B cell (primary cell): Measurements from ENCODE around the gene GP1BB. TPM values are rescaled to one million over a fixed set of nuclear protein-coding genes. Genes with fewer than 3 reads are reported as not detected.
A peak's percentile ranks its signal among the peaks of the same experiment; 100 is the strongest.

Experiments used
- ATAC-seq: fragments of 200-7000 bp; cut with Tn5 transposase; one replicate; pipeline ENCODE4 v1.10.0; 2021; ENCODE audit warnings: low read depth, mild to moderate bottlenecking, moderate number of reproducible peaks, moderate library complexity
- CTCF ChIA-PET: fragments of 350-600 bp; sonication (Branson Sonifier 250); formaldehyde crosslinking; loops from one replicate; lab custom pipeline; 2021; ENCODE audit warnings: antibody characterized with exemption, inconsistent platforms; lab: Charles Lee
- POLR2A ChIA-PET: fragments of 350-600 bp; sonication (Branson Sonifier 250); formaldehyde crosslinking; loops from one replicate; lab custom pipeline; 2021; ENCODE audit warnings: antibody characterized with exemption; lab: Charles Lee
- DNase-seq: peaks from one replicate; pipeline ENCODE4 v3.0.0; 2013
- H2AFZ ChIP-seq: 2 replicates; pipeline ENCODE4 v1.6.1; 2012; ENCODE audit warnings: mild to moderate bottlenecking, low read depth, low read length; ENCODE audit not compliant: insufficient read depth, poor library complexity, severe bottlenecking
- H3K27ac ChIP-seq, 2 donors: 1 replicate in 1 of 2; 2 replicates in 1 of 2; pipeline ENCODE4 v1.5.1; 2012 to 2013; ENCODE audit warnings: low read length in 2 of 2, mild to moderate bottlenecking in 2 of 2, moderate library complexity in 1 of 2
- H3K27me3 ChIP-seq, 4 experiments: fragments of 200-600 bp in 1 of 4; sonication (generic) in 1 of 4; replicated peaks in 1 of 4; 1 replicate in 2 of 4; 2 replicates in 2 of 4; pipeline versions ENCODE4 v1.6.1 to v1.7.0; 2013 to 2016; ENCODE audit warnings: low read length in 3 of 4, mild to moderate bottlenecking in 2 of 4, mixed read lengths in 1 of 4, moderate library complexity in 1 of 4; ENCODE audit not compliant: insufficient read depth in 4 of 4, control insufficient read depth in 3 of 4; ENCODE audit errors: control extremely low read depth in 1 of 4
- H3K36me3 ChIP-seq, 2 experiments: replicated peaks in 1 of 2; 1 replicate in 1 of 2; 2 replicates in 1 of 2; pipeline versions ENCODE4 v1.6.1 to v1.7.1; 2013; ENCODE audit warnings: low read length in 1 of 2; ENCODE audit not compliant: insufficient read depth in 2 of 2, control insufficient read depth in 1 of 2; ENCODE audit errors: control extremely low read depth in 1 of 2, extremely low read depth in 1 of 2
- H3K4me1 ChIP-seq, 2 donors: fragments of 200-600 bp in 1 of 2; sonication (generic) in 1 of 2; 1 replicate in 1 of 2; 2 replicates in 1 of 2; pipeline versions ENCODE4 v1.5.1 to v1.6.1; 2013 to 2017; ENCODE audit warnings: low read length in 2 of 2; ENCODE audit not compliant: control insufficient read depth in 2 of 2, insufficient read depth in 2 of 2
- H3K4me2 ChIP-seq: replicated peaks from 2 replicates; pipeline ENCODE3; 2012; ENCODE audit warnings: mild to moderate bottlenecking, low read depth, low read length; ENCODE audit not compliant: poor library complexity, severe bottlenecking
- H3K4me3 ChIP-seq, 5 experiments: fragments of 200-600 bp in 1 of 5; sonication (generic) in 1 of 5; 1 replicate in 3 of 5; 2 replicates in 2 of 5; pipeline versions ENCODE4 v1.5.1 to v1.7.0; 2011 to 2016; ENCODE audit warnings: low read length in 4 of 5, mild to moderate bottlenecking in 4 of 5, low read depth in 2 of 5, control low read depth in 1 of 5, moderate library complexity in 1 of 5; ENCODE audit not compliant: insufficient read depth in 1 of 5; ENCODE audit errors: control extremely low read depth in 1 of 5, extremely low read depth in 1 of 5
- H3K79me2 ChIP-seq: fragments of 200-600 bp; sonication (generic); one replicate; pipeline ENCODE4 v1.6.0; 2016; ENCODE audit warnings: low read length; ENCODE audit not compliant: control insufficient read depth, insufficient read depth
- H3K9ac ChIP-seq: fragments of 200-600 bp; sonication (generic); 2 replicates; pipeline ENCODE4 v1.6.1; 2017; ENCODE audit warnings: mild to moderate bottlenecking, low read length, moderate library complexity
- H3K9me3 ChIP-seq, 3 donors: one replicate each; pipeline versions ENCODE4 v1.6.1 to v1.7.1; 2013; ENCODE audit warnings: low read length in 2 of 3; ENCODE audit not compliant: control insufficient read depth in 2 of 3, insufficient read depth in 1 of 3; ENCODE audit errors: control extremely low read depth in 1 of 3
- H4K20me1 ChIP-seq: 2 replicates; pipeline ENCODE4 v1.6.0; 2012; ENCODE audit warnings: mild to moderate bottlenecking, low read length; ENCODE audit not compliant: insufficient read depth, control insufficient read depth, poor library complexity, severe bottlenecking
- H3K27ac Mint-ChIP-seq: one replicate; pipeline ENCODE4 v1.8.0; 2021; ENCODE audit warnings: mixed read lengths
- H3K27me3 Mint-ChIP-seq: one replicate; pipeline ENCODE4 v1.8.0; 2021; ENCODE audit warnings: mixed read lengths
- H3K4me1 Mint-ChIP-seq: one replicate; pipeline ENCODE4 v1.8.0; 2021; ENCODE audit warnings: mixed read lengths
- H3K4me3 Mint-ChIP-seq: one replicate; pipeline ENCODE4 v1.8.0; 2021; ENCODE audit warnings: mixed read lengths
- H3K9me3 Mint-ChIP-seq: one replicate; pipeline ENCODE4 v1.8.0; 2022; ENCODE audit warnings: mixed read lengths; ENCODE audit not compliant: insufficient read depth
- CTCF ChIP-seq: fragments of 200-600 bp; IDR thresholded peaks from one replicate; pipeline ENCODE4 v1.8.0; 2022; ENCODE audit warnings: antibody characterized with exemption, mild to moderate bottlenecking
- EZH2 ChIP-seq: IDR thresholded peaks from 2 replicates; pipeline ENCODE4 v1.6.1; 2012; ENCODE audit warnings: borderline replicate concordance, low read depth, mild to moderate bottlenecking, moderate library complexity, low read length; ENCODE audit not compliant: insufficient read depth, poor library complexity, severe bottlenecking
- WGBS: methylation state at CpG from one replicate; pipeline ENCODE4 v1.1.5; 2013; ENCODE audit warnings: missing lambda C conversion rate; ENCODE audit not compliant: insufficient coverage; 5-methylcytosine and 5-hydroxymethylcytosine counted together
- intact Hi-C: fragments of 100-400 bp; cut with micrococcal nuclease; formaldehyde crosslinking; loops from one replicate; pipeline ENCODE4 v1.10.0; 2022
- polyA plus RNA-seq: library from polyadenylated mRNA; depleted of rRNA; stranded (reverse); fragments of >200 nt; gene quantifications from 2 replicates; pipeline ENCODE4 v1.2.3, GENCODE V29; 2012
- total RNA-seq, 2 donors: library from RNA; stranded (reverse); fragments of 120-200 nt in 1 of 2; gene quantifications; 1 replicate in 1 of 2; 2 replicates in 1 of 2; pipeline versions ENCODE4 v1.2.3 to v1.2.4, GENCODE V29; 2013 to 2022

The GP1BB gene
- total and polyA plus RNA-seq, 2 donors (not counting 1 experiment from before 2014, with no cell fraction given): 0.31 TPM; not detected in 1

GRCh38 chr22:19759427-19760057 is 36.2 kb downstream of the GP1BB start:
- WGBS: 10% methylated on average over 42 of the region's 43 CpGs
- ChIA-PET POLR2A (no interaction called here), CTCF (no interaction called here)
- Mint-ChIP-seq H3K27me3 (peaks cover 47% of the 10 kb centered on the region), H3K27ac (no peak overlapping the region), H3K9me3 (no peaks in the 10 kb centered on the region), H3K4me3 (peak overlapping the region; percentile 86), H3K4me1 (peaks cover 39% of the 10 kb centered on the region)
- H3K27ac ChIP-seq: no peak overlapping the region
- H3K9me3 ChIP-seq: peaks cover 0 to 19% (median 0%) of the 10 kb centered on the region in 3 donors
- intact Hi-C loops: no loop called here
- H3K4me1 ChIP-seq: peaks cover 34 to 43% of the 10 kb centered on the region in 2 donors
- peak overlapping the region in 1 of 5 experiments; percentile 34 for H3K4me3 ChIP-seq
- TF ChIP-seq EZH2: no peak
- no peak for TF ChIP-seq CTCF
- peak; percentile 40 for DNase-seq
- H3K4me2 ChIP-seq: peak overlapping the region; percentile 69
- no peaks in the 10 kb centered on the region for H3K79me2 ChIP-seq
- ATAC-seq: no peak
- no peaks in the 10 kb centered on the region for H3K36me3 ChIP-seq
- peak overlapping the region; percentile 36 for H3K9ac ChIP-seq
- H3K27me3 ChIP-seq: peaks cover 0 to 82% (median 43%) of the 10 kb centered on the region in 4 experiments
- no peaks in the 10 kb centered on the region for H4K20me1 ChIP-seq
- H2AFZ ChIP-seq: no peak overlapping the region
